NOMO-1 treated with dmso at 0.1 percent for 144 hours (cell line): ENCODE data around the gene FBXO15.
A peak's percentile ranks its signal among the peaks of the same experiment; 100 is the strongest.

Experiments
- DNase-seq: peaks from one replicate; lab custom pipeline; 2025; ENCODE audit not compliant: unreplicated experiment; lab: John Stamatoyannopoulos, UW

Gene FBXO15

GRCh38 chr18:74147779-74148542 lies at the start of gene FBXO15, which contains the start of gene TIMM21:
Gene FBXO15 (minus strand): TSS chr18:74147834. CDS start chr18:74147785, 49 bp downstream.
Gene TIMM21 (plus strand): TSS chr18:74148523. CDS start chr18:74148809, 286 bp downstream.
- peak; percentile 95 for DNase-seq

- DNase-seq: peak; percentile 43
Observed at GRCh38 chr18:74196220-74197119, 48.8 kb upstream of the FBXO15 start.

GRCh38 chr18:74194691-74195090 lies 47.1 kb upstream of the FBXO15 start:
- DNase-seq: no peak

- no peak for DNase-seq
Observed at GRCh38 chr18:74191577-74191976, 43.9 kb upstream of the FBXO15 start.

- DNase-seq: no peak
Observed at GRCh38 chr18:74190086-74190485, 42.5 kb upstream of the FBXO15 start.

- no peak for DNase-seq
Observed at GRCh38 chr18:74186661-74187060, 39.0 kb upstream of the FBXO15 start.

GRCh38 chr18:74185860-74186259 lies 38.2 kb upstream of the FBXO15 start:
- no peak for DNase-seq

GRCh38 chr18:74184875-74185274 lies 37.2 kb upstream of the FBXO15 start:
- no peak for DNase-seq

- DNase-seq: no peak
Observed at GRCh38 chr18:74183130-74183529, 35.5 kb upstream of the FBXO15 start.

GRCh38 chr18:74182335-74182734 lies 34.7 kb upstream of the FBXO15 start:
- DNase-seq: no peak

GRCh38 chr18:74179623-74180199 lies 32.1 kb upstream of the FBXO15 start:
- no peak for DNase-seq

GRCh38 chr18:74178884-74179283 lies 31.2 kb upstream of the FBXO15 start:
- no peak for DNase-seq

- DNase-seq: no peak
Observed at GRCh38 chr18:74175658-74176057, 28.0 kb upstream of the FBXO15 start.

- DNase-seq: no peak
Observed at GRCh38 chr18:74173434-74173750, 25.8 kb upstream of the FBXO15 start.

GRCh38 chr18:74172697-74173433 lies 25.2 kb upstream of the FBXO15 start:
- DNase-seq: no peak

- peak; percentile 27 for DNase-seq
Observed at GRCh38 chr18:74171910-74172606, 24.4 kb upstream of the FBXO15 start.

- no peak for DNase-seq
Observed at GRCh38 chr18:74166386-74166785, 18.8 kb upstream of the FBXO15 start.

- no peak for DNase-seq
Observed at GRCh38 chr18:74163019-74163660, 15.5 kb upstream of the FBXO15 start.

- no peak for DNase-seq
Observed at GRCh38 chr18:74155276-74155675, 7.6 kb upstream of the FBXO15 start.

- DNase-seq: no peak
Observed at GRCh38 chr18:74154716-74155115, 7.1 kb upstream of the FBXO15 start.
